Mesothelial cell of epicardium (in vitro differentiated cells): Measurements from ENCODE around the gene CLRN3. TPM values are rescaled to one million over a fixed set of nuclear protein-coding genes. Genes with fewer than 3 reads are reported as not detected.

Experiments used
- DNase-seq, 2 experiments: peaks; one replicate each; pipeline ENCODE4 v3.0.0; 2021; ENCODE audit warnings: low spot score in 2 of 2; ENCODE audit not compliant: unreplicated experiment in 2 of 2
- H3K27ac Mint-ChIP-seq: 2 replicates; pipeline ENCODE4 v1.8.0; 2021; ENCODE audit warnings: mixed read lengths
- H3K27me3 Mint-ChIP-seq: 2 replicates; pipeline ENCODE4 v1.8.0; 2021; ENCODE audit warnings: low read depth, mixed read lengths
- H3K36me3 Mint-ChIP-seq: 2 replicates; pipeline ENCODE4 v1.8.0; 2021; ENCODE audit warnings: mixed read lengths
- H3K4me1 Mint-ChIP-seq: 2 replicates; pipeline ENCODE4 v1.8.0; 2021; ENCODE audit warnings: mixed read lengths
- H3K4me3 Mint-ChIP-seq: 2 replicates; pipeline ENCODE4 v1.8.0; 2021; ENCODE audit warnings: mild to moderate bottlenecking, moderate library complexity, mixed read lengths
- H3K9me3 Mint-ChIP-seq: 2 replicates; pipeline ENCODE4 v1.8.0; 2021; ENCODE audit warnings: mixed read lengths
- CTCF ChIP-seq: fragments of 200-600 bp; sonication (generic); IDR thresholded peaks from one replicate; pipeline ENCODE4 v1.5.0; 2021; ENCODE audit warnings: antibody characterized with exemption; ENCODE audit not compliant: unreplicated experiment
- total RNA-seq: library from RNA; stranded (reverse); gene quantifications from 3 replicates; pipeline ENCODE4 v1.2.1, GENCODE V29; 2021

The CLRN3 gene
- total RNA-seq, 1 donor from 2014 or later: not detected

GRCh38 chr10:127926455-127926854 is 33.7 kb upstream of the CLRN3 start:
- Mint-ChIP-seq H3K9me3 (peaks cover 4% of the 10 kb centered on the region), H3K27me3 (no peaks in the 10 kb centered on the region), H3K4me1 (peaks cover 11% of the 10 kb centered on the region), H3K36me3 (no peaks in the 10 kb centered on the region), H3K4me3 (no peak overlapping the region), H3K27ac (no peak overlapping the region)
- DNase-seq: no peak
- TF ChIP-seq CTCF: no peak

DNA sequence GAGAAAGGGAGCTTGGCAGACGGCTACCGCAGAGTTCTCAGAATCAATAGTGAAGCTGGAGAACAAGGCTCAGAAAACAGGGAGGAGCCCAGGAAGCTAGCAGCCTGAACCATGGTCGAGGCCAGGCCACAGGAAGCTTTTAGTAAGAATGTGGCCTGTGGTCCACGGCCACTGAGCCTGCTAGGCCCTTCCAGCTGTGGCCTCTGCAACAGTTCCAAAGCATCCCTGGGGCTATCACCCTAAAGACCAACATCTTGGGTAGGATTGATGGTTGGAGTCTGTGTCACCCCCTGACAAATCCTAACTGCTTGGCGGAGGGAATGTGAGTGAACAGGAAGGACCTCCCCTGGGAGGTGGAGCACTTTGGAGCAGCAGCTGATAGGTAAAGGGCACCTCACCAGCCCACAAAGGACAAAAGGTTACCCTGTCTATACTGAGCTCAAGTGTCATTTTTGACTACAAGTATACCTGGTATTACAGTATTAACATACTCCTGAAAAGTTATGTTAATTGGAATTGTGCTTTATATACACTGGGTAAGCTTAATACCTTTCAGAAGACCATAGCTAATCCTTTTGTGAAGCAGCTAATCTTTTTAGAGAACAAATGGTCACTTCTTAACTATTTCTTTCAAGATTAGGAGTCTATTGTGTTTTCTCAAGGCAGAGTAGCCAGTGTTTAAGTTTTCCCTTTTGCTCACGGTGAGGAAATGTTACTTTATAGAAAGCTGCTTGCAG is 32.9 kb upstream of the CLRN3 start:
- no peak for TF ChIP-seq CTCF
- H3K4me1 Mint-ChIP-seq: peaks cover 11% of the 10 kb centered on the region
- peaks cover 4% of the 10 kb centered on the region for H3K9me3 Mint-ChIP-seq
- no peak for DNase-seq
- no peak overlapping the region for H3K27ac Mint-ChIP-seq
- H3K4me3 Mint-ChIP-seq: no peak overlapping the region
- no peaks in the 10 kb centered on the region for H3K27me3 Mint-ChIP-seq
- no peaks in the 10 kb centered on the region for H3K36me3 Mint-ChIP-seq

DNA sequence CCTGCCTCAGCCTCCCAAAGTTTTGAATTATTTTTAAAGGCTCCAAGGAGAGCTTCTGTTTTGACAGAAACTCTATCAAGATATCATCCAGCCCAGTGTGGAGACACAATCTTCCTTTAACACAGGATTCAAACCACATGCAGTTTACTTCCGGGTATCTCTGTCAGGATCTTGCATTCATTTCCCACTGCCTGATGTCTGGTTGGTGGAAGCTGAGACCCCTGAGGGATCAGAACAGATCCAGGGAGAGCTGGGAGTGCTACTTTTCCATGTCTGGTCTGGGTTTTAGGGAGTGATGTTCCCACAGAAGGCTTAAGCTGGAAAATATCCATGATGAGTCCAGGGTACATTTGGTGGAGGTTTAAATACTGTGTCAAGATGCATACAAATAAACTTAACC is 30.9 kb upstream of the CLRN3 start:
- Mint-ChIP-seq H3K36me3 (no peaks in the 10 kb centered on the region), H3K27me3 (no peaks in the 10 kb centered on the region), H3K4me3 (no peak overlapping the region), H3K9me3 (no peaks in the 10 kb centered on the region), H3K27ac (no peak overlapping the region), H3K4me1 (peaks cover 10% of the 10 kb centered on the region)
- no peak for TF ChIP-seq CTCF
- DNase-seq: no peak

GRCh38 chr10:127922675-127923366 is 30.1 kb upstream of the CLRN3 start:
- DNase-seq: no peak
- Mint-ChIP-seq H3K4me1 (peaks cover 2% of the 10 kb centered on the region), H3K27me3 (no peaks in the 10 kb centered on the region), H3K4me3 (no peak overlapping the region), H3K9me3 (no peaks in the 10 kb centered on the region), H3K27ac (no peak overlapping the region), H3K36me3 (no peaks in the 10 kb centered on the region)
- TF ChIP-seq CTCF: no peak

DNA sequence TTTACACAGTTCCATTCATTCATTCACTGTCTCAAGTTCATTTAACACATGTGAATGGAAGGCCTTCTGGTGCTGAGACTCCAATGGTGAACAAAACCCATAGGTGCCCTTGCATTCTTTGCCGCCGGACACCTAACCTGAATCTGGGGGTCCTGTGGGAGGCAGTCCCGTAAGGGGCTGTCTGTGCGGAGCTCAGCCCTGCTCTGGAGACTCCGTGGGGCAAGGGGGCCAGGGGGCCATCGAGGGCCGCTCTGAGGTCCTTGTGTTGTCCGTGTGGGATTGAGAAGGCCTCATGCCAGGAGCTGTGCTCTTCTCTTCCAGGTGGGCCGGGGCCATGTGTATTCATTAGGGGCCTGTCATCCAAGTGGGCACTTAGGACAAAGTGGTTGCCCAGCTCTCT is 29.5 kb upstream of the CLRN3 start:
- no peak for TF ChIP-seq CTCF
- H3K4me1 Mint-ChIP-seq: no peaks in the 10 kb centered on the region

More for the DNA sequence above, 29.5 kb upstream of the CLRN3 start:
- Mint-ChIP-seq H3K27me3 (no peaks in the 10 kb centered on the region), H3K36me3 (no peaks in the 10 kb centered on the region), H3K9me3 (no peaks in the 10 kb centered on the region), H3K27ac (no peak overlapping the region), H3K4me3 (no peak overlapping the region)
- no peak for DNase-seq
